Mucosa of descending colon (tissue), 3 donors: ENCODE results near the gene CACNA1H. TPM values are rescaled to one million over a fixed set of nuclear protein-coding genes. Genes with fewer than 3 reads are reported as not detected.

Source experiments
- ATAC-seq: fragments of 200-7000 bp; cut with Tn5 transposase; one replicate; pipeline ENCODE4 v1.9.1; 2020; ENCODE audit warnings: mild to moderate bottlenecking, moderate library complexity
- DNase-seq, 3 donors: peaks; one replicate each; pipeline ENCODE4 v3.0.0-alpha.2; 2020
- H3K36me3 ChIP-seq: fragments of 200-600 bp; one replicate; pipeline ENCODE4 v1.8.0; 2021; ENCODE audit warnings: low read depth, mild to moderate bottlenecking
- H3K4me1 ChIP-seq: fragments of 200-600 bp; one replicate; pipeline ENCODE4 v1.8.0; 2021; ENCODE audit warnings: low read depth, mild to moderate bottlenecking
- H3K4me3 ChIP-seq: fragments of 200-600 bp; one replicate; pipeline ENCODE4 v1.8.0; 2021; ENCODE audit warnings: mild to moderate bottlenecking
- H3K9me3 ChIP-seq: fragments of 200-600 bp; one replicate; pipeline ENCODE4 v1.8.0; 2021; ENCODE audit warnings: mild to moderate bottlenecking
- intact Hi-C, 2 donors: fragments of 100-400 bp; cut with DNase I in 1 of 2; cut with micrococcal nuclease in 1 of 2; formaldehyde crosslinking; loops; one replicate each; pipeline versions ENCODE4 v1.11.0 to v1.11.1; 2022; cut with DNase I, micrococcal nuclease
- total RNA-seq, 3 donors: library from RNA; stranded (reverse); fragmentation: NEBNext Ultra II Directional in 2 of 3; extraction: Animal tissue kit (Norgen Biotek cat#: 25700) in 2 of 3; gene quantifications; one replicate each; pipeline versions ENCODE4 v1.2.1 to v1.2.4, GENCODE V29; 2021 to 2023
- TF ChIP-seq, protein P1 (sequence below): fragments of 200-600 bp; IDR thresholded peaks from one replicate; pipeline ENCODE4 v1.8.0; 2022; ENCODE audit warnings: antibody characterized with exemption, mild to moderate bottlenecking
- donor health status: DM: no; HTN: no; CAD: no; lungs with moderate emphysema.
- donor health status: DM: no; HTN: no; CAD: no.
- donor health status: DM: no; HTN: yes; CAD: no.

The CACNA1H gene
- total RNA-seq, 3 donors from 2014 or later = 6.0 to 160 (median 9.5) TPM

DNA sequence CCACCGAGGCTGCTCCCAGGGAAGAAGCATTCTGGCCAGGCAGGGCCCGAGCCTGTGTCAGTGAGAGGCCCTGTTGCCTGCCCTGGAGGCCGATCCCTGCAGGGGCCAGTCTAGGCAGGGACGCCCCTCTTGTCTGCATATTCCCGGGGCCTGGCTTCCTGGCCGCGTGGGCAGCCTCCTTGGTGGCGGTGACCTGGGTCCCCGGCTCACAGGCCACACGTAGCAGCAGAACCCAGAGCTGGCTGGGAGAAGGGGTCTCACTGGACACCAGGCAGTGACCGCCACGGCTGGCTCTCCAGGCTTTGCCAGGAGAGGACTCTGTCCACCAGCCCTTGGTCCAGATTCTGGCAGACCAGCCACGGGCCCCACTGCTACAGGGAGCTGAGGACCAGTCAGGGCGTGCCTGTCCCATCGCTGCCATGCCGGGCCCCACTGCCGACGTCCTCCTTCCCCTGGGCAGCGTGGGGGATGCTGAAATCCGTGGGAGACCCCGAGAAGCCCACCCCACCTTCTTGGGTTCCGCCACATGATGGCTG is 3.7 kb upstream of the CACNA1H start:
- no peaks in the 10 kb centered on the region for H3K9me3 ChIP-seq
- H3K4me1 ChIP-seq = peaks cover 3% of the 10 kb centered on the region
- TF ChIP-seq, protein P1, sequence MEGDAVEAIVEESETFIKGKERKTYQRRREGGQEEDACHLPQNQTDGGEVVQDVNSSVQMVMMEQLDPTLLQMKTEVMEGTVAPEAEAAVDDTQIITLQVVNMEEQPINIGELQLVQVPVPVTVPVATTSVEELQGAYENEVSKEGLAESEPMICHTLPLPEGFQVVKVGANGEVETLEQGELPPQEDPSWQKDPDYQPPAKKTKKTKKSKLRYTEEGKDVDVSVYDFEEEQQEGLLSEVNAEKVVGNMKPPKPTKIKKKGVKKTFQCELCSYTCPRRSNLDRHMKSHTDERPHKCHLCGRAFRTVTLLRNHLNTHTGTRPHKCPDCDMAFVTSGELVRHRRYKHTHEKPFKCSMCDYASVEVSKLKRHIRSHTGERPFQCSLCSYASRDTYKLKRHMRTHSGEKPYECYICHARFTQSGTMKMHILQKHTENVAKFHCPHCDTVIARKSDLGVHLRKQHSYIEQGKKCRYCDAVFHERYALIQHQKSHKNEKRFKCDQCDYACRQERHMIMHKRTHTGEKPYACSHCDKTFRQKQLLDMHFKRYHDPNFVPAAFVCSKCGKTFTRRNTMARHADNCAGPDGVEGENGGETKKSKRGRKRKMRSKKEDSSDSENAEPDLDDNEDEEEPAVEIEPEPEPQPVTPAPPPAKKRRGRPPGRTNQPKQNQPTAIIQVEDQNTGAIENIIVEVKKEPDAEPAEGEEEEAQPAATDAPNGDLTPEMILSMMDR = no peak
- H3K4me3 ChIP-seq = no peak overlapping the region
- intact Hi-C loops = no loop called here
- ATAC-seq (no peak), DNase-seq (no peak)
- no peaks in the 10 kb centered on the region for H3K36me3 ChIP-seq

DNA sequence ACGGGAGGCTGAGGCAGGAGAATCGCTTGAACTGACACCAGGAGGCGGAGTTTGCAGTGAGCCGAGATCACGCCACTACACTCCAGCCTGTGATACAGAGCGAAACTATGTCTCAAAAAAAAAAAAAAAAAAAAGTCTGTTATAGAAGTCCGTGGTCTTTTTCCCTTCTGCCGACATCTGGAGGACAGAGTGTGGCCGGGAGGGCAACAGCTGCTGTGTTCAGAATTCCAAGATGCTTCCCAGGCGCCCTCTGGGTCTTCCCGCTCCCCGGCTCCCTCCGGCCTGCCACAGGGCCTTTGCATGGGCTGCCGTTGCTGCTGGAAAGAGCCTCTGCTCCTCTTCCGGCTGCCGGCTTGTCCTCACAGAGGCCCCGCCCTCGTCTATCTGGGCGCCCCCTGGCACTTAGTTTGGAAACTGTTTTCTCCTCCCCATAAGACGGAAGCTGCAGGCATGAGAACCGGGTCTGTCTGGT is 2.4 kb upstream of the CACNA1H start:
- DNase-seq (no peak), ATAC-seq (no peak)
- Histone ChIP-seq H3K9me3 (no peaks in the 10 kb centered on the region), H3K36me3 (no peaks in the 10 kb centered on the region), H3K4me1 (peaks cover 7% of the 10 kb centered on the region), H3K4me3 (no peak overlapping the region)
- intact Hi-C loops = no loop called here
- TF ChIP-seq, protein P1 = no peak

DNA sequence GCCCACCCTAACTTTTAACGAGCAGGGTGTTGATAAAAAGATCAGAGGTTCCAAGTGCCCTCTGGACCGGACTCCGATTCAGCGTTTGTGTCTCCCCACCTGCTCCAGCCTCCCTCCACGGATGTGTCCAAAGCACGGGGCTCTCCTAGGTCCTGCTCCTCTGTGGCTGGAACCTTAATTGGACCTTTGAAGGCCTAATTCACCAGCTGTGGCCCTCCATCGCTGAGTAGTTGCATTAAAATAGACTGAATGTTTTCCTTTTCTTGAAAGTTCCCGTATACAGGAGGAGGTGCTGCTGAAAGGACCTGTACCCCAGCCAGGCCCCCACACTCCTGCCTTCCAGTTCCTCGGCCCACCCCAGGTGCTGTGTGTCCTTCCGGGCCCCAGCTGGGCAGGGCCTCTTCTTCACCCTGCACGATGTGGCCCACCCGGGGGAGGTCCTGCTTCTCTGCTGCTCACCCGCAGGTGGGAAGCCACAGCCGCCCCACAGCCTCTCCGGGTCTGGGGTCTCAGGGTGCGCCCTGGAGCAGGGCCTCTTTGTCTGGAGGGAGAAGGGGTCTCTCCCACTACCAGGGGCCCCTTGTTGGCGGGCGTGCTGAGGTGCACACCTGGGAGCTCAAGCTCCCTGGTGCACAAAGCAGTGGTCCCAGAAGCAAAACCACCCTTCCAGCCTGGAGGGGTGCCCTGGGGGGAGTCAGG is 1.3 kb upstream of the CACNA1H start:
- TF ChIP-seq, protein P1 = no peak
- ATAC-seq (no peak), DNase-seq (no peak)
- no peaks in the 10 kb centered on the region for H3K36me3 ChIP-seq
- no peak overlapping the region for H3K4me3 ChIP-seq
- H3K9me3 ChIP-seq = no peaks in the 10 kb centered on the region
- intact Hi-C loops = no loop called here
- H3K4me1 ChIP-seq = peaks cover 9% of the 10 kb centered on the region

DNA sequence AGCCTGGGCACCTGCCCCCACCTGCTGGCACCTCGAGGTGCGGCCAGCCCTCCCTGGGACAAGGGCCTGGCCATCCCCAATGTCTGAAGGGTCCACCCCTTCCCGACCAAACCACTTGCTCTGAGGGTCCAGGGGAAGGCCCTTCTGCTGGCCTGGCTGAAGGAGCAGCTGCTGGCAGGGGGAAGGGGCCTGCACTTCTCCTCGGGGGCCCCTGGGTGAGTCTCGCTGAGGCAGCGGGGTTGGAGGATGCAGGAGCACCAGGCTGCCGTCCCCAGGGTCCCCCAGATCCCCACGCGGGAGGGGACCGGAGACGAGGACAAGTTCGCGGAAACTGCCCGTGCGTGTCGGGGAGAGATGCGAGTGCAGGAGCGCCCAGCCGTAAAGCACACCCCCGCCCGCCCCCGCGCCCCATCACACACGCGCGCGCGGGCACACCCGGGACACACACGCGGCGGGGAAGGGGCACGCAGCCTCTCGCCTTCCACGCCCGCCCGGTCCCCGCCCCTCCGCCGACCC is 725 bp upstream of the CACNA1H start:
- DNase-seq (no peak), ATAC-seq (no peak)
- no peak overlapping the region for H3K4me3 ChIP-seq
- H3K4me1 ChIP-seq = peaks cover 9% of the 10 kb centered on the region
- H3K36me3 ChIP-seq = no peaks in the 10 kb centered on the region
- intact Hi-C loops = no loop called here
- TF ChIP-seq, protein P1 = no peak
- H3K9me3 ChIP-seq = no peaks in the 10 kb centered on the region

DNA sequence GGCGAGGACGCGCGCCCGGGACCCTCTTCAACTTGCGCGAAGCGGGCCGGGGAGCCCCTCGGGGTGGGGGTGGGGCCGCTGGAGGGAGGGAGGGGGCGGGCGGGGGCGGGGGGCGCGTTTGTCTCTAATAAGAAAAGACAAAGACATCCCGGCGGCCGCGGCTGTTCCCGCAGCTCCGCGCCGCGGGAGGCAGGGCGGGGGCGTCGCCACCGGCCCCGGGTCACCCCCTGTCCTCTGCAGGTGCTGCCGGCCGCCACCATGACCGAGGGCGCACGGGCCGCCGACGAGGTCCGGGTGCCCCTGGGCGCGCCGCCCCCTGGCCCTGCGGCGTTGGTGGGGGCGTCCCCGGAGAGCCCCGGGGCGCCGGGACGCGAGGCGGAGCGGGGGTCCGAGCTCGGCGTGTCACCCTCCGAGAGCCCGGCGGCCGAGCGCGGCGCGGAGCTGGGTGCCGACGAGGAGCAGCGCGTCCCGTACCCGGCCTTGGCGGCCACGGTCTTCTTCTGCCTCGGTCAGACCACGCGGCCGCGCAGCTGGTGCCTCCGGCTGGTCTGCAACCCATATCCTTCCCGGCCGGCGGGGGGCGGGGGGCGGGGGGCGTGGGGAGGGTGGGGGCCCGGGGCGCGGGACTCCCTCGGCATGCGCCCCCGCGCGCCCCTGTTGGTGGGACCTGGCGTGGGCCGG is 714 bp downstream of the CACNA1H start:
- peaks cover 9% of the 10 kb centered on the region for H3K4me1 ChIP-seq
- no peaks in the 10 kb centered on the region for H3K9me3 ChIP-seq
- H3K4me3 ChIP-seq = no peak overlapping the region
- DNase-seq (no peak), ATAC-seq (no peak)
- TF ChIP-seq, protein P1 = no peak
- intact Hi-C loops = no loop called here
- H3K36me3 ChIP-seq = no peaks in the 10 kb centered on the region
